ENCODE measurements around the gene PLXNB2.

GRCh38 chr22:50299785-50300619 lies 7.4 kb downstream of the PLXNB2 start:
- TF ChIP-seq CTCF (IDR thresholded peaks at IDR 0.05) (no peak), POLR2A (IDR thresholded peaks at IDR 0.05) (no peak)
